Neural cell (in vitro differentiated cells): ENCODE results near the gene ZNF695.

Experiments
- CTCF ChIP-seq: fragments of 450-650 bp; IDR thresholded peaks from 2 replicates; pipeline ENCODE4 v1.5.1; 2014; ENCODE audit warnings: antibody characterized with exemption, mild to moderate bottlenecking, moderate library complexity; ENCODE audit not compliant: poor library complexity, severe bottlenecking
- EP300 ChIP-seq: fragments of 450-650 bp; conservative IDR thresholded peaks from 2 replicates; pipeline ENCODE4 v1.6.1; 2014; ENCODE audit warnings: antibody characterized with exemption, mild to moderate bottlenecking, moderate library complexity; ENCODE audit not compliant: poor library complexity, severe bottlenecking
- REST ChIP-seq: IDR thresholded peaks from 2 replicates; pipeline ENCODE4 v1.6.1; 2012; ENCODE audit warnings: borderline replicate concordance
- TAF1 ChIP-seq: IDR thresholded peaks from 2 replicates; pipeline ENCODE4 v1.6.1; 2012; ENCODE audit warnings: low read depth

GRCh38 chr1:246959944-246960693 is 47.7 kb downstream of the ZNF695 start:
- TF ChIP-seq CTCF (no peak), EP300 (no peak), REST (no peak), TAF1 (no peak)
